Muscle layer of duodenum (tissue), 2 donors: Measurements from ENCODE around the gene RNF144B.

Source experiments
- H3K27ac ChIP-seq: one replicate; pipeline ENCODE4 v1.7.0; 2013; ENCODE audit warnings: mild to moderate bottlenecking, low read length
- H3K27me3 ChIP-seq: one replicate; pipeline ENCODE4 v1.7.0; 2013; ENCODE audit warnings: low read depth, mild to moderate bottlenecking, control low read depth, low read length
- H3K36me3 ChIP-seq, 2 donors: one replicate each; pipeline ENCODE4 v1.7.0; 2013; ENCODE audit warnings: low read length in 2 of 2, control low read depth in 1 of 2, mild to moderate bottlenecking in 1 of 2; ENCODE audit not compliant: insufficient read depth in 2 of 2, control insufficient read depth in 1 of 2
- H3K4me1 ChIP-seq, 2 donors: one replicate each; pipeline ENCODE4 v1.7.0; 2013; ENCODE audit warnings: low read length in 2 of 2, mild to moderate bottlenecking in 2 of 2, control low read depth in 1 of 2, moderate library complexity in 1 of 2; ENCODE audit not compliant: insufficient read depth in 2 of 2, control insufficient read depth in 1 of 2
- H3K4me3 ChIP-seq, 2 donors: one replicate each; pipeline ENCODE4 v1.7.0; 2013; ENCODE audit warnings: low read length in 2 of 2, low read depth in 1 of 2, mild to moderate bottlenecking in 1 of 2
- H3K9me3 ChIP-seq, 2 donors: one replicate each; pipeline ENCODE4 v1.7.0; 2013; ENCODE audit warnings: low read length in 2 of 2, control low read depth in 1 of 2, mild to moderate bottlenecking in 1 of 2; ENCODE audit not compliant: control insufficient read depth in 1 of 2
- donor health status: healthy.

RNF144B gene

GRCh38 chr6:18371656-18372055, 15.5 kb upstream of the RNF144B start:
- H3K36me3 ChIP-seq, result no peaks in the 10 kb centered on the region
- H3K9me3 ChIP-seq, result no peaks in the 10 kb centered on the region
- H3K27me3 ChIP-seq, result no peaks in the 10 kb centered on the region
- H3K4me1 ChIP-seq, result no peaks in the 10 kb centered on the region
- H3K27ac ChIP-seq, result no peak overlapping the region
- no peak overlapping the region for H3K4me3 ChIP-seq

DNA sequence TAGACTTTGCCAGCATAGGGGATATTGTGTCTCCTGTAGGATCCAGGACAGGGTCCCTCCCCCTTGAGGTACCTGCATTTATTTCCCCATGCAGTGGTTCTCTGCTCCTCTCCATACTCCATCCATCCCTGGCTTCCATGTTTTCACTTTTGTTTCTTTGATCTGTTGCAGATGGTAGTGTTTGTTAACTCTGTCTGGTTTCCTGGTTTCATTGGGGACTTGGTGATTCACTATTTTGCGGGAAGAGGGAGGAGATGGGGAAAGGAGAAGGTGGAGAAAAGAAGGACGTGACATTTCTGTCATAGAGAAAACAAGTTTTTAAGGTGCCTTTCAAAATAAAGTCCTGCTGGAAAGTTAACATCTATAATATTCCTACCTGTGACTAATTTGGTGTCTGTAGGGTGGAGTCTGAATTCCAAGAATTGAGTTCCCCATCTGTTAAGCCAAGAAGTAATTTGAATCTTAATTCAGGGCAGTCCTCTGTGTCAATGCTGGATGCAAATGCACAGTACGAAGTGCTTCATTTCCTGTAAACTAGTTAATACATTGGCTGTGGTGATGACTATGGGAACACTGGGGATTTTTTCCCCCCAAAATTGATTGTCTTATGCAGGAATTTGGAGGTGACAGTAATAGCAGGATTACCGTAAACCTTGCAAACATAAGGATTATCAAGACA, 6.9 kb upstream of the RNF144B start:
- no peaks in the 10 kb centered on the region for H3K36me3 ChIP-seq
- no peaks in the 10 kb centered on the region for H3K9me3 ChIP-seq
- H3K27me3 ChIP-seq, result no peaks in the 10 kb centered on the region
- no peaks in the 10 kb centered on the region for H3K4me1 ChIP-seq
- H3K27ac ChIP-seq, result no peak overlapping the region
- H3K4me3 ChIP-seq, result no peak overlapping the region

- Histone ChIP-seq H3K36me3 (no peaks in the 10 kb centered on the region), H3K27me3 (no peaks in the 10 kb centered on the region), H3K9me3 (no peaks in the 10 kb centered on the region), H3K4me1 (peaks cover 0 to under 1% of the 10 kb centered on the region in 2 donors), H3K4me3 (no peak overlapping the region), H3K27ac (no peak overlapping the region)
Measured at GRCh38 chr6:18380851-18381250, 6.3 kb upstream of the RNF144B start.

GRCh38 chr6:18383441-18383840, 3.7 kb upstream of the RNF144B start:
- Histone ChIP-seq H3K4me3 (no peak overlapping the region), H3K27ac (no peak overlapping the region), H3K27me3 (no peaks in the 10 kb centered on the region), H3K36me3 (no peaks in the 10 kb centered on the region), H3K9me3 (no peaks in the 10 kb centered on the region), H3K4me1 (peaks cover 3 to 19% of the 10 kb centered on the region in 2 donors)

- Histone ChIP-seq H3K27ac (no peak overlapping the region), H3K4me3 (no peak overlapping the region), H3K27me3 (no peaks in the 10 kb centered on the region), H3K9me3 (no peaks in the 10 kb centered on the region), H3K36me3 (no peaks in the 10 kb centered on the region), H3K4me1 (peaks cover 9 to 30% of the 10 kb centered on the region in 2 donors)
Measured at GRCh38 chr6:18384621-18385020, 2.5 kb upstream of the RNF144B start.

- Histone ChIP-seq H3K27ac (no peak overlapping the region), H3K9me3 (no peaks in the 10 kb centered on the region), H3K4me3 (peak overlapping the region; percentile 75 to 88), H3K4me1 (peaks cover 9 to 30% of the 10 kb centered on the region in 2 donors), H3K36me3 (no peaks in the 10 kb centered on the region), H3K27me3 (no peaks in the 10 kb centered on the region)
Measured at GRCh38 chr6:18386298-18386976, 713 bp upstream of the RNF144B start.

- H3K4me1 ChIP-seq, result peaks cover 9 to 30% of the 10 kb centered on the region in 2 donors
Measured at GRCh38 chr6:18388271-18388670, 1.1 kb downstream of the RNF144B start.

GRCh38 chr6:18388942-18389341, 1.8 kb downstream of the RNF144B start:
- Histone ChIP-seq H3K27ac (peak overlapping the region; percentile 89), H3K9me3 (no peaks in the 10 kb centered on the region), H3K27me3 (no peaks in the 10 kb centered on the region), H3K36me3 (no peaks in the 10 kb centered on the region), H3K4me1 (peaks cover 9 to 30% of the 10 kb centered on the region in 2 donors), H3K4me3 (peak overlapping the region; percentile 75 to 88)

More at GRCh38 chr6:18388271-18388670, 1.1 kb downstream of the RNF144B start:
- H3K27me3 ChIP-seq, result no peaks in the 10 kb centered on the region
- H3K36me3 ChIP-seq, result no peaks in the 10 kb centered on the region
- peak overlapping the region; percentile 89 for H3K27ac ChIP-seq
- H3K4me3 ChIP-seq, result peak overlapping the region; percentile 75 to 88
- no peaks in the 10 kb centered on the region for H3K9me3 ChIP-seq

DNA sequence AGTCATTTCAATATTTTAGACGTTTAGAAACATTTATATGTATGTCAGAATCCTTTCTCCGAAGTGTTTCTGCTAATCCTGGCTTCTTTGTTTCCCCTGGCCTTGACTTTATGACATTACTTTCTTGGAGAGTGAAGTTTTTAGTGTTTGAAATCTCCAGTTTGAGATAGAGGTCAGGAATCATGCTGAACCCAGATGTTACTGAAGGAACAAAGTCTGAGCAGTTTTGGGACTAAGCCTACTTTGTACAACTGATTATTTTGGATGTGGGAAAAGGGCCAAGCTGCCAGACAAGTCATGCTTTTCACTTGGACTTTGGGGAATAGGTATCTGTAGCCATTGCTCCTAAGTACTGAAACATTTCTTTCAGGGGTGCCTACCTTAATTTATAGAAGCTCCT, 2.3 kb downstream of the RNF144B start:
- Histone ChIP-seq H3K4me3 (peak overlapping the region; percentile 75 to 88), H3K36me3 (no peaks in the 10 kb centered on the region), H3K9me3 (no peaks in the 10 kb centered on the region), H3K27ac (peak overlapping the region; percentile 89), H3K4me1 (peaks cover 9 to 30% of the 10 kb centered on the region in 2 donors), H3K27me3 (no peaks in the 10 kb centered on the region)

GRCh38 chr6:18390476-18390875, 3.3 kb downstream of the RNF144B start:
- Histone ChIP-seq H3K27me3 (no peaks in the 10 kb centered on the region), H3K9me3 (no peaks in the 10 kb centered on the region), H3K4me1 (peaks cover 9 to 30% of the 10 kb centered on the region in 2 donors), H3K27ac (no peak overlapping the region), H3K36me3 (no peaks in the 10 kb centered on the region), H3K4me3 (no peak overlapping the region)

GRCh38 chr6:18391023-18391422, 3.9 kb downstream of the RNF144B start:
- Histone ChIP-seq H3K36me3 (no peaks in the 10 kb centered on the region), H3K27me3 (no peaks in the 10 kb centered on the region), H3K4me1 (peaks cover 9 to 28% of the 10 kb centered on the region in 2 donors), H3K4me3 (no peak overlapping the region), H3K9me3 (no peaks in the 10 kb centered on the region), H3K27ac (no peak overlapping the region)
